Stimulated activated CD8-positive, alpha-beta memory T cell treated with anti-CD3 and anti-CD28 coated beads, Interleukin-7, amount 100 ng/mL, for 4 hours (primary cell): Measurements from ENCODE around the gene MCOLN1.
"Not testable (repeated sequence)": the region's sequence is repeated elsewhere in the genome, so short reads cannot be mapped to it uniquely, and the experiment has no call there.

Source experiments
- DNase-seq, 2 donors: peaks; one replicate each; pipeline ENCODE4 v3.0.0-alpha.2; 2020; ENCODE audit warnings: low read depth in 2 of 2

Gene MCOLN1

DNA sequence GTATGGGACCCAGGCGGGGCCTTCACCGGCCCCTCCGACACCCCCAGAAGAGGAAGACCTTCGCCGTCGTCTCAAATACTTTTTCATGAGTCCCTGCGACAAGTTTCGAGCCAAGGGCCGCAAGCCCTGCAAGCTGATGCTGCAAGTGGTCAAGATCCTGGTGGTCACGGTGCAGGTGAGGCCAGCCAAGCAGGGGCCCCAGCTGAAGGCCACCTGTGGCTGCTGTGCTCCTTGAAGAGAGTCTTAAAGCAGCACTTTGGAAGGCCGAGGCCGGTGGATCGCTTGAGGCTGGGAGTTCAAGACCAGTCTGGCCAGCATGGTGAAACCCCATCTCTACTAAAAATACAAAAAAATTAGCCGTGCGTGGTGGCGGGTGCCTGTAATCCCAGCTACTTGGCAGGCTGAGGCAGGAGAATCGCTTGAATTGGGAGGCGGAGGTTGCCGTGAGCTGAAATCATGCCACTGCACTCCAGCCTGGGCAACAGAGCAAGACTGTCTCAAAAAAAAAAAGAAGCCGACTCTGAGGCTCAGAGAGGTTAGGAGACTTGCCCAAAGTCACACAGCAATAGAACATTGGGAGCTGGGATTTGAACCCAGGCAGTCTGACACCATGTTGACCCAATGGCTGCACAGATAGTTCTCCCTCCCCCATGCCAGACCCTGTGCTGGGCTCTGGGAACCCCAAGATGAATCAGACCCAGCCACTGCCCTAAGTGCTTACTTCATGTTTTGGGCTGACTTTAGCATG, 2.7 kb downstream of the MCOLN1 start:
- no peak for DNase-seq

- DNase-seq: no peak
Observed at GRCh38 chr19:7526059-7526929, 3.9 kb downstream of the MCOLN1 start.

GRCh38 chr19:7527516-7528191, 5.2 kb downstream of the MCOLN1 start:
- DNase-seq: no peak

GRCh38 chr19:7528192-7528519, 5.7 kb downstream of the MCOLN1 start:
- DNase-seq: no peak

GRCh38 chr19:7528522-7529245, 6.3 kb downstream of the MCOLN1 start:
- DNase-seq: no peak

DNA sequence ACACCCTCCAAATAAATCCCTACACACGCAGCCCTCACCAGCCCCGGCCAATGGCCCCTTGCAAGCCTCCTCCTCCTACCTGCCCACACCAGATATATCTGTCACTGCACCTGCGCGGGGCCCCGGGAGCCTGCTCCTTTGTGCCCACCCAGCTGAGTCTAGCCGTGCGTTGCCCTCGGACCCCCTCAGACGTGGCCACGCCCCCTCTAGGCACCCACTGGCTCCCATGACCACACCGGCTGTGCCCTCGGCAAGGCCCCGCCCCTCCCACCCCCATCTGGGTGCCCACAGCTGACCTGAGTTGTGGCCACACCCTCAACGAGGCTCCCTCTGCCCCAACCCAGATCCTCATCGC, 6.8 kb downstream of the MCOLN1 start:
- DNase-seq: no peak

- no peak for DNase-seq
Observed at GRCh38 chr19:7529610-7530490, 7.4 kb downstream of the MCOLN1 start.

- no peak for DNase-seq
Observed at GRCh38 chr19:7533281-7533885, 11.0 kb downstream of the MCOLN1 start.

- DNase-seq: peak; percentile 68 to 79
Observed at GRCh38 chr19:7533925-7534480, 11.6 kb downstream of the MCOLN1 start.

DNA sequence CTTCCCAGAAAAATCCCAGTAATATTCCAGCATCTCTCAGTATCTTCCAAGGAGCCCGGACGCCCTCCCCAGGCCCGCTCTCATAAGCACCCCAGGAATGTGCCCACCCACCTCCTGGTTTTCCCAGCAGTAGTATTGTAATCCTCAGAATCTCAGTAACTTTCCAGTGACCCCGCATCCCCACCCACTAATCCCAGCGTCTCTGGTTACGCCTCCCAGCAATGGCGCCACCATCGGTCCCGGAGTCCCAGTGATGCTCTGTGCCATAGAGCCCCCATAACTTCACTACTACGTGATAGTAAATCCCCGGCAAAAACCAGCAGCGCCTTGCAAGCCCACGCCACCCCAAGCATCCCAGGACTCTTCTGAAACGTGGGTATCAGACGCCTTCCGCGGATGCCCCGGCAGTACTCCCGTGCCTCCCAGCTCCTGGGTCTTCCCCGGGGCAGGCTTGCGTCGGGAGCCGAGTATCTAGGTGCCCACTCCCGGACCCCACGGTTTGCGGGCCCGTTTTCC, 12.2 kb downstream of the MCOLN1 start:
- no peak for DNase-seq

GRCh38 chr19:7535047-7535997, 12.9 kb downstream of the MCOLN1 start, which contains the start of gene PNPLA6:
Gene PNPLA6 (plus strand): TSS chr19:7535717. CDS start chr19:7535789, 72 bp downstream.
- peak; percentile 83 to 91 for DNase-seq

GRCh38 chr19:7535998-7536695, 13.7 kb downstream of the MCOLN1 start:
- DNase-seq: no peak

- DNase-seq: not testable (repeated sequence)
Observed at GRCh38 chr19:7538990-7539389, 16.6 kb downstream of the MCOLN1 start.

GRCh38 chr19:7539827-7540425, 17.5 kb downstream of the MCOLN1 start:
- DNase-seq: no peak

DNA sequence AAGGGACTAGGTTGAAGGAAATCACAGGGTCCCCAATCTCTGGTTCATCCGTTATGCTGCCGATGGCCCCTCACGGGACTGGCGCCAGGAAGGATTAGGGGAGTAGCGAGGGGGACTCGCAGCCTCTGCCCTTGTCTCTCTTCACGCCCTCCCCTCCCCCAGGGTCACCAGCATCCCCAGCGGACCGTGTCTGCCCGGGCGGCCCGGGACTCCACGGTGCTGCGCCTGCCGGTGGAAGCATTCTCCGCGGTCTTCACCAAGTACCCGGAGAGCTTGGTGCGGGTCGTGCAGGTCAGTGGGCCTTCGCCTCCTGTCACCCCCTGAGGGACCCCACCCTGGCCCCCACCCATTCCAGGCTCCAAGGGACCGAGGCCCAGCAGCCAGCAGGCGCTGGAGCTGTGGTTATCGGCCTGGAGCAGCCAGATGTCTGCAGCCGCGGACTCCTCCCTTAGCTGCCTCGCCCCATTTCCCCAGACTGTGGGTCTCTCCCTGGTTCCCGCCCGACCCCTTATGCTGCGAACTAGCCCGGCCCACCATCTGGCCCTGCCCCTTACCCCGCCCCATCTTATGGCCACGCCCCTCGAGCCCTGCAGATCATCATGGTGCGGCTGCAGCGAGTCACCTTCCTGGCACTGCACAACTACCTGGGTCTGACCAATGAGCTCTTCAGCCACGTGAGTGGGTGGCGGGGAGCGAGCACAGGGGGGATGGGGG, 18.5 kb downstream of the MCOLN1 start:
- no peak for DNase-seq

- no peak for DNase-seq
Observed at GRCh38 chr19:7541475-7541824, 19.0 kb downstream of the MCOLN1 start.

DNA sequence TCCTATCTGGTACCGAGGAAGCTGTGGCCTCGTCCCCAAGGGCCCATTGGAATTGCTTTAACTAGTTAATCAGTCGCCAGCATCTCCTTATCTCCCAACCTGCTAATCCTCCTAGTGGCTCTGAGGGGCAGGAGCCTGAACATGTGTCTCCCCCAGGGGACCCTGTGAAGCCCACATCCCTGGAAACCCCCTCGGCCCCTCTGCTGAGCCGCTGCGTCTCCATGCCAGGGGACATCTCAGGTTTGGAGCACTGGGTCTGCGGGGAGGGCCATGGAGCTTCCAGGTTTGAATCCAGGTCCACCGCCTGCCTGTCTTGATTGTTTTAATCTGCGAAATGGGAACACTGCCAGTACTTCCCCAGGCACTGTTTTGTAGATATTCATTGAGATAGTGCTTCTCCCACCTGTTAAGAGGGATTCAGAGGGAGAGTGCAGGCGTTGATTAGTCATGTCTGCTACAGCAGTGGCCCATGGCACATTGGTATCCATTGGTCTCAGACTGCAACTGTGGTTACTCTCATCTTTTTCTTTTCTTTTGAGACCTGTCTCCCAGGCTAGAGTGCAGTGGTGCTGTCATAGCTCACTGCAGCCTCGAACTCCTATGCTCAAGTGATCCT, 19.5 kb downstream of the MCOLN1 start:
- DNase-seq: no peak
